HEK293 (cell line): ENCODE results near the gene OBSL1.

Experiments
- CTCF ChIA-PET: fragments of 350-600 bp; formaldehyde crosslinking; extraction: SDS; loops from one replicate; lab custom pipeline; 2021; ENCODE audit warnings: antibody characterized with exemption; lab: Yijun Ruan, JAX
- POLR2A ChIA-PET: fragments of 300-600 bp; formaldehyde crosslinking; extraction: SDS; loops from one replicate; lab custom pipeline; 2020; ENCODE audit warnings: antibody characterized with exemption, inconsistent platforms; lab: Yijun Ruan, JAX
- H3K27ac ChIP-seq: fragments of 200-500 bp; sonication (Bioruptor generic); 2 replicates; pipeline ENCODE4 v1.5.1; 2014; ENCODE audit warnings: low read depth, low read length, control low read depth, inconsistent platforms; ENCODE audit errors: extremely low read depth
- H3K36me3 ChIP-seq, 2 experiments: fragments of 200-500 bp in 1 of 2; sonication (Bioruptor generic) in 1 of 2; 1 replicate in 1 of 2; 2 replicates in 1 of 2; pipeline ENCODE4 v1.5.1; 2014 to 2017; ENCODE audit warnings: inconsistent platforms in 2 of 2, low read length in 2 of 2; ENCODE audit not compliant: control insufficient read depth in 2 of 2, insufficient read depth in 1 of 2
- H3K4me1 ChIP-seq: fragments of 200-500 bp; sonication (Bioruptor generic); 2 replicates; pipeline ENCODE4 v1.5.1; 2014; ENCODE audit warnings: mild to moderate bottlenecking, low read length, inconsistent platforms; ENCODE audit not compliant: control insufficient read depth, insufficient read depth
- H3K4me3 ChIP-seq: 2 replicates; pipeline ENCODE4 v1.5.1; 2011; ENCODE audit warnings: low read depth, mild to moderate bottlenecking, control low read depth, low read length, moderate library complexity
- H3K9me3 ChIP-seq: fragments of 200-500 bp; sonication (Bioruptor generic); 2 replicates; pipeline ENCODE4 v1.5.1; 2014; ENCODE audit warnings: low read depth, low read length, inconsistent platforms; ENCODE audit not compliant: control insufficient read depth, insufficient read depth
- AEBP2 ChIP-seq: fragments of 450-650 bp; formaldehyde crosslinking; IDR thresholded peaks from 2 replicates; pipeline ENCODE4 v1.5.1; 2016; ENCODE audit warnings: missing biosample characterization, missing genetic modification characterization, borderline replicate concordance
- BCL6B ChIP-seq: fragments of 450-650 bp; formaldehyde crosslinking; IDR thresholded peaks from 2 replicates; pipeline ENCODE4 v1.5.1; 2017; ENCODE audit warnings: missing biosample characterization, missing genetic modification characterization
- HOXC10 ChIP-seq: sonication (generic); formaldehyde crosslinking; IDR thresholded peaks from 2 replicates; pipeline ENCODE4 v1.8.1; 2023; ENCODE audit warnings: mild to moderate bottlenecking, missing genetic modification reagents
- SP2 ChIP-seq: fragments of 450-650 bp; formaldehyde crosslinking; IDR thresholded peaks from 2 replicates; pipeline ENCODE4 v1.5.1; 2016; ENCODE audit warnings: missing biosample characterization, missing genetic modification characterization
- ZBTB48 ChIP-seq: fragments of 450-650 bp; formaldehyde crosslinking; IDR thresholded peaks from 2 replicates; pipeline ENCODE4 v1.5.1; 2016; ENCODE audit warnings: missing biosample characterization, missing genetic modification characterization
- ZNF266 ChIP-seq: fragments of 450-650 bp; formaldehyde crosslinking; IDR thresholded peaks from 2 replicates; pipeline ENCODE4 v1.5.1; 2016; ENCODE audit warnings: missing biosample characterization, missing genetic modification characterization, low read depth
- ZNF341 ChIP-seq: fragments of 450-650 bp; formaldehyde crosslinking; IDR thresholded peaks from 2 replicates; pipeline ENCODE4; 2016; ENCODE audit warnings: low read depth, missing biosample characterization, missing genetic modification characterization
- ZNF366 ChIP-seq: fragments of 450-650 bp; formaldehyde crosslinking; conservative IDR thresholded peaks from 2 replicates; pipeline ENCODE4 v1.5.1; 2016; ENCODE audit warnings: missing biosample characterization, missing genetic modification characterization
- ZNF391 ChIP-seq: fragments of 450-650 bp; formaldehyde crosslinking; IDR thresholded peaks from 2 replicates; pipeline ENCODE4 v1.5.1; 2016; ENCODE audit warnings: low read depth, missing biosample characterization, missing genetic modification characterization, borderline replicate concordance
- ZNF423 ChIP-seq: fragments of 450-650 bp; formaldehyde crosslinking; IDR thresholded peaks from 2 replicates; pipeline ENCODE4 v1.5.1; 2016; ENCODE audit warnings: missing biosample characterization, missing genetic modification characterization
- ZNF558 ChIP-seq: fragments of 450-650 bp; formaldehyde crosslinking; IDR thresholded peaks from 2 replicates; pipeline ENCODE4 v1.5.1; 2016; ENCODE audit warnings: missing biosample characterization, missing genetic modification characterization
- ZNF670 ChIP-seq: fragments of 450-650 bp; formaldehyde crosslinking; IDR thresholded peaks from 2 replicates; pipeline ENCODE4 v1.5.1; 2016; ENCODE audit warnings: missing biosample characterization, missing genetic modification characterization, low read depth
- TF ChIP-seq, protein P1 (sequence below): fragments of 450-650 bp; formaldehyde crosslinking; conservative IDR thresholded peaks from 2 replicates; pipeline ENCODE4 v1.5.1; 2016; ENCODE audit warnings: low read depth, missing biosample characterization, missing genetic modification characterization
- TF ChIP-seq, protein P2 (sequence below): fragments of 450-650 bp; formaldehyde crosslinking; IDR thresholded peaks from 2 replicates; pipeline ENCODE4 v1.5.1; 2016; ENCODE audit warnings: missing biosample characterization, missing genetic modification characterization, borderline replicate concordance
- TF ChIP-seq, protein P3 (sequence below): fragments of 450-650 bp; formaldehyde crosslinking; IDR thresholded peaks from 2 replicates; pipeline ENCODE4 v1.5.1; 2016; ENCODE audit warnings: missing biosample characterization, missing genetic modification characterization, low read depth

The OBSL1 gene

GRCh38 chr2:219549619-219550018 lies 21.7 kb downstream of the OBSL1 start:
- POLR2A ChIA-PET, result no interaction called here
- peaks cover 3% of the 10 kb centered on the region; the same call in 1 of the 2 replicates for H3K4me1 ChIP-seq
- CTCF ChIA-PET, result interaction anchor here (0.6 to 1.4 kb wide), 3 partner anchors 72 to 93 kb away, joined by 3 read pairs; no protein-coding TSS in a partner anchor

GRCh38 chr2:219548990-219549389 lies 22.3 kb downstream of the OBSL1 start:
- no peaks in the 10 kb centered on the region for H3K9me3 ChIP-seq
- peaks cover 0 to 3% of the 10 kb centered on the region in 2 experiments; a peak in 1 of 3 replicates for H3K36me3 ChIP-seq
- ChIA-PET POLR2A (no interaction called here), CTCF (interaction anchor here (0.6 to 1.4 kb wide), 6 partner anchors 19 to 156 kb away, joined by 3 to 4 read pairs (median 3); no protein-coding TSS in a partner anchor)
- H3K4me1 ChIP-seq, result peaks cover 3% of the 10 kb centered on the region; the same call in 1 of the 2 replicates
- H3K27ac ChIP-seq, result no peak overlapping the region
- no peak overlapping the region for H3K4me3 ChIP-seq
- TF ChIP-seq, protein P1, sequence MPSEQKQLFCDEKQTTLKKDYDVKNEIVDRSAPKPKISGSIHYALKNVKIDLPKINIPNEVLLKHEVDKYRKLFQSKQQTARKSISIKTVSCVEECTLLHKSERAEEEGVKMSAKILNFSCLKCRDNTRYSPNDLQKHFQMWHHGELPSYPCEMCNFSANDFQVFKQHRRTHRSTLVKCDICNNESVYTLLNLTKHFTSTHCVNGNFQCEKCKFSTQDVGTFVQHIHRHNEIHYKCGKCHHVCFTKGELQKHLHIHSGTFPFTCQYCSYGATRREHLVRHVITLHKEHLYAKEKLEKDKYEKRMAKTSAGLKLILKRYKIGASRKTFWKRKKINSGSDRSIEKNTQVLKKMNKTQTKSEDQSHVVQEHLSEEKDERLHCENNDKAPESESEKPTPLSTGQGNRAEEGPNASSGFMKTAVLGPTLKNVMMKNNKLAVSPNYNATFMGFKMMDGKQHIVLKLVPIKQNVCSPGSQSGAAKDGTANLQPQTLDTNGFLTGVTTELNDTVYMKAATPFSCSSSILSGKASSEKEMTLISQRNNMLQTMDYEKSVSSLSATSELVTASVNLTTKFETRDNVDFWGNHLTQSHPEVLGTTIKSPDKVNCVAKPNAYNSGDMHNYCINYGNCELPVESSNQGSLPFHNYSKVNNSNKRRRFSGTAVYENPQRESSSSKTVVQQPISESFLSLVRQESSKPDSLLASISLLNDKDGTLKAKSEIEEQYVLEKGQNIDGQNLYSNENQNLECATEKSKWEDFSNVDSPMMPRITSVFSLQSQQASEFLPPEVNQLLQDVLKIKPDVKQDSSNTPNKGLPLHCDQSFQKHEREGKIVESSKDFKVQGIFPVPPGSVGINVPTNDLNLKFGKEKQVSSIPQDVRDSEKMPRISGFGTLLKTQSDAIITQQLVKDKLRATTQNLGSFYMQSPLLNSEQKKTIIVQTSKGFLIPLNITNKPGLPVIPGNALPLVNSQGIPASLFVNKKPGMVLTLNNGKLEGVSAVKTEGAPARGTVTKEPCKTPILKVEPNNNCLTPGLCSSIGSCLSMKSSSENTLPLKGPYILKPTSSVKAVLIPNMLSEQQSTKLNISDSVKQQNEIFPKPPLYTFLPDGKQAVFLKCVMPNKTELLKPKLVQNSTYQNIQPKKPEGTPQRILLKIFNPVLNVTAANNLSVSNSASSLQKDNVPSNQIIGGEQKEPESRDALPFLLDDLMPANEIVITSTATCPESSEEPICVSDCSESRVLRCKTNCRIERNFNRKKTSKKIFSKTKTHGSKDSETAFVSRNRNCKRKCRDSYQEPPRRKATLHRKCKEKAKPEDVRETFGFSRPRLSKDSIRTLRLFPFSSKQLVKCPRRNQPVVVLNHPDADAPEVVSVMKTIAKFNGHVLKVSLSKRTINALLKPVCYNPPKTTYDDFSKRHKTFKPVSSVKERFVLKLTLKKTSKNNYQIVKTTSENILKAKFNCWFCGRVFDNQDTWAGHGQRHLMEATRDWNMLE (tag by site-specific recombination), result no peak
- TF ChIP-seq, protein P2, sequence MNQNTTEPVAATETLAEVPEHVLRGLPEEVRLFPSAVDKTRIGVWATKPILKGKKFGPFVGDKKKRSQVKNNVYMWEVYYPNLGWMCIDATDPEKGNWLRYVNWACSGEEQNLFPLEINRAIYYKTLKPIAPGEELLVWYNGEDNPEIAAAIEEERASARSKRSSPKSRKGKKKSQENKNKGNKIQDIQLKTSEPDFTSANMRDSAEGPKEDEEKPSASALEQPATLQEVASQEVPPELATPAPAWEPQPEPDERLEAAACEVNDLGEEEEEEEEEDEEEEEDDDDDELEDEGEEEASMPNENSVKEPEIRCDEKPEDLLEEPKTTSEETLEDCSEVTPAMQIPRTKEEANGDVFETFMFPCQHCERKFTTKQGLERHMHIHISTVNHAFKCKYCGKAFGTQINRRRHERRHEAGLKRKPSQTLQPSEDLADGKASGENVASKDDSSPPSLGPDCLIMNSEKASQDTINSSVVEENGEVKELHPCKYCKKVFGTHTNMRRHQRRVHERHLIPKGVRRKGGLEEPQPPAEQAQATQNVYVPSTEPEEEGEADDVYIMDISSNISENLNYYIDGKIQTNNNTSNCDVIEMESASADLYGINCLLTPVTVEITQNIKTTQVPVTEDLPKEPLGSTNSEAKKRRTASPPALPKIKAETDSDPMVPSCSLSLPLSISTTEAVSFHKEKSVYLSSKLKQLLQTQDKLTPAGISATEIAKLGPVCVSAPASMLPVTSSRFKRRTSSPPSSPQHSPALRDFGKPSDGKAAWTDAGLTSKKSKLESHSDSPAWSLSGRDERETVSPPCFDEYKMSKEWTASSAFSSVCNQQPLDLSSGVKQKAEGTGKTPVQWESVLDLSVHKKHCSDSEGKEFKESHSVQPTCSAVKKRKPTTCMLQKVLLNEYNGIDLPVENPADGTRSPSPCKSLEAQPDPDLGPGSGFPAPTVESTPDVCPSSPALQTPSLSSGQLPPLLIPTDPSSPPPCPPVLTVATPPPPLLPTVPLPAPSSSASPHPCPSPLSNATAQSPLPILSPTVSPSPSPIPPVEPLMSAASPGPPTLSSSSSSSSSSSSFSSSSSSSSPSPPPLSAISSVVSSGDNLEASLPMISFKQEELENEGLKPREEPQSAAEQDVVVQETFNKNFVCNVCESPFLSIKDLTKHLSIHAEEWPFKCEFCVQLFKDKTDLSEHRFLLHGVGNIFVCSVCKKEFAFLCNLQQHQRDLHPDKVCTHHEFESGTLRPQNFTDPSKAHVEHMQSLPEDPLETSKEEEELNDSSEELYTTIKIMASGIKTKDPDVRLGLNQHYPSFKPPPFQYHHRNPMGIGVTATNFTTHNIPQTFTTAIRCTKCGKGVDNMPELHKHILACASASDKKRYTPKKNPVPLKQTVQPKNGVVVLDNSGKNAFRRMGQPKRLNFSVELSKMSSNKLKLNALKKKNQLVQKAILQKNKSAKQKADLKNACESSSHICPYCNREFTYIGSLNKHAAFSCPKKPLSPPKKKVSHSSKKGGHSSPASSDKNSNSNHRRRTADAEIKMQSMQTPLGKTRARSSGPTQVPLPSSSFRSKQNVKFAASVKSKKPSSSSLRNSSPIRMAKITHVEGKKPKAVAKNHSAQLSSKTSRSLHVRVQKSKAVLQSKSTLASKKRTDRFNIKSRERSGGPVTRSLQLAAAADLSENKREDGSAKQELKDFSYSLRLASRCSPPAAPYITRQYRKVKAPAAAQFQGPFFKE (tag by site-specific recombination), result no peak
- TF ChIP-seq SP2 (tag by site-specific recombination), result no peak
- no peak for TF ChIP-seq ZBTB48 (tag by site-specific recombination)
- no peak for TF ChIP-seq ZNF423 (tag by site-specific recombination)
- no peak for TF ChIP-seq ZNF266 (tag by site-specific recombination)
- TF ChIP-seq AEBP2 (tag by site-specific recombination), result no peak
- TF ChIP-seq, protein P3, sequence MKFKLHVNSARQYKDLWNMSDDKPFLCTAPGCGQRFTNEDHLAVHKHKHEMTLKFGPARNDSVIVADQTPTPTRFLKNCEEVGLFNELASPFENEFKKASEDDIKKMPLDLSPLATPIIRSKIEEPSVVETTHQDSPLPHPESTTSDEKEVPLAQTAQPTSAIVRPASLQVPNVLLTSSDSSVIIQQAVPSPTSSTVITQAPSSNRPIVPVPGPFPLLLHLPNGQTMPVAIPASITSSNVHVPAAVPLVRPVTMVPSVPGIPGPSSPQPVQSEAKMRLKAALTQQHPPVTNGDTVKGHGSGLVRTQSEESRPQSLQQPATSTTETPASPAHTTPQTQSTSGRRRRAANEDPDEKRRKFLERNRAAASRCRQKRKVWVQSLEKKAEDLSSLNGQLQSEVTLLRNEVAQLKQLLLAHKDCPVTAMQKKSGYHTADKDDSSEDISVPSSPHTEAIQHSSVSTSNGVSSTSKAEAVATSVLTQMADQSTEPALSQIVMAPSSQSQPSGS (tag by site-specific recombination), result no peak
- TF ChIP-seq ZNF391 (tag by site-specific recombination), result no peak
- no peak for TF ChIP-seq BCL6B
- no peak for TF ChIP-seq ZNF366
- TF ChIP-seq HOXC10 (CRISPR knock-in tag), result no peak
- TF ChIP-seq ZNF670 (tag by site-specific recombination), result no peak

More at GRCh38 chr2:219549619-219550018, 21.7 kb downstream of the OBSL1 start:
- no peak overlapping the region for H3K4me3 ChIP-seq
- no peak overlapping the region for H3K27ac ChIP-seq
- no peaks in the 10 kb centered on the region for H3K9me3 ChIP-seq
- peaks cover 0 to 3% of the 10 kb centered on the region in 2 experiments; a peak in 1 of 3 replicates for H3K36me3 ChIP-seq
- TF ChIP-seq ZNF341 (tag by site-specific recombination) (no peak), ZNF558 (tag by site-specific recombination) (no peak), ZNF423 (tag by site-specific recombination) (no peak), BCL6B (no peak)
- TF ChIP-seq, all 188 proteins: peak for 0
